ENCODE data around the gene GPR171.

- TF ChIP-seq POLR2A (IDR thresholded peaks at IDR 0.05; ENCODE audit: insufficient read depth in 1 of 2, low read depth in 2 of 2, low read length in 2 of 2): no peak
- TF ChIP-seq CBX5 (CRISPR knock-in tag; IDR thresholded peaks at IDR 0.05; ENCODE audit: borderline replicate concordance): no peak
- TF ChIP-seq, protein P1, sequence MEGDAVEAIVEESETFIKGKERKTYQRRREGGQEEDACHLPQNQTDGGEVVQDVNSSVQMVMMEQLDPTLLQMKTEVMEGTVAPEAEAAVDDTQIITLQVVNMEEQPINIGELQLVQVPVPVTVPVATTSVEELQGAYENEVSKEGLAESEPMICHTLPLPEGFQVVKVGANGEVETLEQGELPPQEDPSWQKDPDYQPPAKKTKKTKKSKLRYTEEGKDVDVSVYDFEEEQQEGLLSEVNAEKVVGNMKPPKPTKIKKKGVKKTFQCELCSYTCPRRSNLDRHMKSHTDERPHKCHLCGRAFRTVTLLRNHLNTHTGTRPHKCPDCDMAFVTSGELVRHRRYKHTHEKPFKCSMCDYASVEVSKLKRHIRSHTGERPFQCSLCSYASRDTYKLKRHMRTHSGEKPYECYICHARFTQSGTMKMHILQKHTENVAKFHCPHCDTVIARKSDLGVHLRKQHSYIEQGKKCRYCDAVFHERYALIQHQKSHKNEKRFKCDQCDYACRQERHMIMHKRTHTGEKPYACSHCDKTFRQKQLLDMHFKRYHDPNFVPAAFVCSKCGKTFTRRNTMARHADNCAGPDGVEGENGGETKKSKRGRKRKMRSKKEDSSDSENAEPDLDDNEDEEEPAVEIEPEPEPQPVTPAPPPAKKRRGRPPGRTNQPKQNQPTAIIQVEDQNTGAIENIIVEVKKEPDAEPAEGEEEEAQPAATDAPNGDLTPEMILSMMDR (CRISPR knock-in tag; IDR thresholded peaks at IDR 0.05): no peak
- no peak for TF ChIP-seq POLR2AphosphoS5 (IDR thresholded peaks at IDR 0.05; ENCODE audit: low read depth, low read length)
- TF ChIP-seq RFX1 (IDR thresholded peaks at IDR 0.05): no peak
- no peak for TF ChIP-seq ZBTB33 (CRISPR knock-in tag; IDR thresholded peaks at IDR 0.05)
- no peak for TF ChIP-seq RAD21 (CRISPR knock-in tag; IDR thresholded peaks at IDR 0.05)
- TF ChIP-seq DPF2 (CRISPR knock-in tag; IDR thresholded peaks at IDR 0.05; ENCODE audit: borderline replicate concordance, low read depth): no peak
Measured at GRCh38 chr3:151159806-151160205, 43.2 kb downstream of the GPR171 start.

Data from HepG2 (cell line).